Activated CD4-positive, alpha-beta memory T cell treated with anti-CD3 and anti-CD28 coated beads for 36 hours (primary cell): ENCODE measurements around the gene RIOX2. TPM values are rescaled to one million over a fixed set of nuclear protein-coding genes. Genes with fewer than 3 reads are reported as not detected.
A peak's percentile ranks its signal among the peaks of the same experiment; 100 is the strongest.

ENCODE experiments used
- CTCF ChIA-PET: fragments of 350-600 bp; sonication (Branson Sonifier 250); formaldehyde crosslinking; loops from one replicate; lab custom pipeline; 2021; ENCODE audit warnings: antibody characterized with exemption, inconsistent platforms; lab: Charles Lee
- POLR2A ChIA-PET: fragments of 350-600 bp; sonication (Branson Sonifier 250); formaldehyde crosslinking; loops from one replicate; lab custom pipeline; 2021; ENCODE audit warnings: antibody characterized with exemption; lab: Charles Lee
- DNase-seq: peaks from one replicate; pipeline ENCODE4 v3.0.0-alpha.2; 2020
- H3K27ac Mint-ChIP-seq: one replicate; pipeline ENCODE4 v1.8.0; 2021; ENCODE audit warnings: mixed read lengths
- H3K27me3 Mint-ChIP-seq: one replicate; pipeline ENCODE4 v1.8.0; 2021; ENCODE audit warnings: mixed read lengths
- H3K36me3 Mint-ChIP-seq: one replicate; pipeline ENCODE4 v1.8.0; 2021; ENCODE audit warnings: mixed read lengths
- H3K4me1 Mint-ChIP-seq: one replicate; pipeline ENCODE4 v1.8.0; 2021; ENCODE audit warnings: low read depth, mixed read lengths
- H3K4me3 Mint-ChIP-seq: one replicate; pipeline ENCODE4 v1.8.0; 2021; ENCODE audit warnings: mild to moderate bottlenecking, mixed read lengths
- H3K9me3 Mint-ChIP-seq: one replicate; pipeline ENCODE4 v1.8.0; 2021; ENCODE audit warnings: mixed read lengths
- intact Hi-C: fragments of 100-400 bp; cut with micrococcal nuclease; formaldehyde crosslinking; loops from one replicate; pipeline ENCODE4 v1.15.1; 2023
- total RNA-seq, 2 experiments: library from RNA; stranded (reverse); gene quantifications; one replicate each; pipeline ENCODE4 v1.2.3, GENCODE V29; 2021

The RIOX2 gene
- total RNA-seq, 2 experiments from 2014 or later, result 35.9 to 36.1 TPM

- no peak overlapping the region for H3K4me3 Mint-ChIP-seq
- intact Hi-C loops, result no loop called here
- DNase-seq, result no peak
These were observed 31.2 kb upstream of the RIOX2 start for GRCh38 chr3:98003306-98003969.

GRCh38 chr3:98002717-98003116 lies 30.5 kb upstream of the RIOX2 start:
- ChIA-PET POLR2A (no interaction called here), CTCF (interaction anchor here (1.3 to 2.4 kb wide), 3 partner anchors 20 to 326 kb away, joined by 3 to 8 read pairs (median 4); no protein-coding TSS in a partner anchor)
- Mint-ChIP-seq H3K4me3 (no peak overlapping the region), H3K4me1 (peaks cover 9% of the 10 kb centered on the region), H3K9me3 (no peaks in the 10 kb centered on the region), H3K36me3 (no peaks in the 10 kb centered on the region), H3K27me3 (no peaks in the 10 kb centered on the region), H3K27ac (no peak overlapping the region)
- no peak for DNase-seq
- intact Hi-C loops, result no loop called here

More at GRCh38 chr3:98003306-98003969, 31.2 kb upstream of the RIOX2 start:
- POLR2A ChIA-PET, result no interaction called here
- no peaks in the 10 kb centered on the region for H3K36me3 Mint-ChIP-seq
- H3K27ac Mint-ChIP-seq, result no peak overlapping the region
- CTCF ChIA-PET, result interaction anchor here (1.3 to 2.4 kb wide), 3 partner anchors 19 to 326 kb away, joined by 3 to 8 read pairs (median 4); no protein-coding TSS in a partner anchor
- H3K9me3 Mint-ChIP-seq, result no peaks in the 10 kb centered on the region
- H3K27me3 Mint-ChIP-seq, result no peaks in the 10 kb centered on the region
- peaks cover 9% of the 10 kb centered on the region for H3K4me1 Mint-ChIP-seq

- Mint-ChIP-seq H3K36me3 (no peaks in the 10 kb centered on the region), H3K4me1 (peaks cover 6% of the 10 kb centered on the region), H3K27ac (no peak overlapping the region), H3K4me3 (no peak overlapping the region), H3K27me3 (no peaks in the 10 kb centered on the region), H3K9me3 (no peaks in the 10 kb centered on the region)
- POLR2A ChIA-PET, result no interaction called here
- no peak for DNase-seq
- intact Hi-C loops, result no loop called here
- CTCF ChIA-PET, result interaction anchor here (1.5 kb wide), 1 partner anchor 38 kb away, joined by 4 read pairs; no protein-coding TSS in a partner anchor
These were observed 27.8 kb upstream of the RIOX2 start for GRCh38 chr3:97999994-98000393.

GRCh38 chr3:97999103-97999502 lies 26.9 kb upstream of the RIOX2 start:
- no peaks in the 10 kb centered on the region for H3K36me3 Mint-ChIP-seq
- POLR2A ChIA-PET, result no interaction called here
- CTCF ChIA-PET, result no interaction called here

GRCh38 chr3:97996988-97997387 lies 24.8 kb upstream of the RIOX2 start:
- POLR2A ChIA-PET, result no interaction called here
- CTCF ChIA-PET, result no interaction called here
- intact Hi-C loops, result no loop called here
- H3K4me3 Mint-ChIP-seq, result no peak overlapping the region
- peaks cover 8% of the 10 kb centered on the region for H3K27me3 Mint-ChIP-seq
- DNase-seq, result no peak
- H3K27ac Mint-ChIP-seq, result no peak overlapping the region
- H3K9me3 Mint-ChIP-seq, result no peaks in the 10 kb centered on the region
- H3K36me3 Mint-ChIP-seq, result no peaks in the 10 kb centered on the region
- H3K4me1 Mint-ChIP-seq, result peaks cover 2% of the 10 kb centered on the region

More at GRCh38 chr3:97999103-97999502, 26.9 kb upstream of the RIOX2 start:
- Mint-ChIP-seq H3K4me1 (peaks cover 6% of the 10 kb centered on the region), H3K9me3 (no peaks in the 10 kb centered on the region), H3K27me3 (no peaks in the 10 kb centered on the region), H3K27ac (no peak overlapping the region), H3K4me3 (no peak overlapping the region)
- intact Hi-C loops, result no loop called here
- no peak for DNase-seq

GRCh38 chr3:97994328-97994945 lies 22.2 kb upstream of the RIOX2 start:
- no peak overlapping the region for H3K27ac Mint-ChIP-seq
- CTCF ChIA-PET, result interaction anchor here (1.1 kb wide), 1 partner anchor 172 kb away, joined by 3 read pairs; the partner anchor contains the start of gene CRYBG3
- peaks cover 8% of the 10 kb centered on the region for H3K27me3 Mint-ChIP-seq
- peaks cover 19% of the 10 kb centered on the region for H3K4me1 Mint-ChIP-seq
- no peak for DNase-seq
- H3K36me3 Mint-ChIP-seq, result no peaks in the 10 kb centered on the region
- intact Hi-C loops, result no loop called here
- no peak overlapping the region for H3K4me3 Mint-ChIP-seq
- no peaks in the 10 kb centered on the region for H3K9me3 Mint-ChIP-seq
- POLR2A ChIA-PET, result no interaction called here

- no peak overlapping the region for H3K4me3 Mint-ChIP-seq
- no peaks in the 10 kb centered on the region for H3K36me3 Mint-ChIP-seq
- peaks cover 19% of the 10 kb centered on the region for H3K4me1 Mint-ChIP-seq
- H3K27ac Mint-ChIP-seq, result no peak overlapping the region
- intact Hi-C loops, result no loop called here
- POLR2A ChIA-PET, result no interaction called here
- H3K9me3 Mint-ChIP-seq, result no peaks in the 10 kb centered on the region
- peaks cover 8% of the 10 kb centered on the region for H3K27me3 Mint-ChIP-seq
- CTCF ChIA-PET, result no interaction called here
- DNase-seq, result no peak
These were observed 21.3 kb upstream of the RIOX2 start for GRCh38 chr3:97993526-97993925.

- POLR2A ChIA-PET, result no interaction called here
These were observed 20.4 kb upstream of the RIOX2 start for GRCh38 chr3:97992547-97993173.

GRCh38 chr3:97991293-97991682 lies 19.1 kb upstream of the RIOX2 start:
- peak; percentile 28 for DNase-seq
- CTCF ChIA-PET, result interaction anchor here (1.0 to 1.1 kb wide), 2 partner anchors 31 to 32 kb away, joined by 3 to 6 read pairs; no protein-coding TSS in a partner anchor
- peak overlapping the region; percentile 28 for H3K4me3 Mint-ChIP-seq

More at GRCh38 chr3:97992547-97993173, 20.4 kb upstream of the RIOX2 start:
- no peak overlapping the region for H3K27ac Mint-ChIP-seq
- H3K27me3 Mint-ChIP-seq, result peaks cover 8% of the 10 kb centered on the region
- CTCF ChIA-PET, result no interaction called here
- peaks cover 19% of the 10 kb centered on the region for H3K4me1 Mint-ChIP-seq
- no peaks in the 10 kb centered on the region for H3K36me3 Mint-ChIP-seq
- no peak overlapping the region for H3K4me3 Mint-ChIP-seq
- no peak for DNase-seq
- H3K9me3 Mint-ChIP-seq, result no peaks in the 10 kb centered on the region
- intact Hi-C loops, result no loop called here

GRCh38 chr3:97990624-97991292 lies 18.5 kb upstream of the RIOX2 start:
- POLR2A ChIA-PET, result interaction anchor here (1.1 kb wide), 1 partner anchor 22 kb away, joined by 3 read pairs; no protein-coding TSS in a partner anchor
- H3K36me3 Mint-ChIP-seq, result no peaks in the 10 kb centered on the region
- intact Hi-C loops, result no loop called here
- H3K27me3 Mint-ChIP-seq, result peaks cover 8% of the 10 kb centered on the region
- no peaks in the 10 kb centered on the region for H3K9me3 Mint-ChIP-seq
- H3K4me3 Mint-ChIP-seq, result peak overlapping the region; percentile 28
- CTCF ChIA-PET, result interaction anchor here (1.0 to 1.1 kb wide), 2 partner anchors 31 to 32 kb away, joined by 3 to 6 read pairs; no protein-coding TSS in a partner anchor
- H3K4me1 Mint-ChIP-seq, result peaks cover 19% of the 10 kb centered on the region
- H3K27ac Mint-ChIP-seq, result no peak overlapping the region
- peak; percentile 41 for DNase-seq

More at GRCh38 chr3:97991293-97991682, 19.1 kb upstream of the RIOX2 start:
- POLR2A ChIA-PET, result interaction anchor here (1.1 kb wide), 1 partner anchor 23 kb away, joined by 3 read pairs; no protein-coding TSS in a partner anchor
- intact Hi-C loops, result no loop called here
- no peak overlapping the region for H3K27ac Mint-ChIP-seq
- H3K4me1 Mint-ChIP-seq, result peaks cover 19% of the 10 kb centered on the region
- H3K27me3 Mint-ChIP-seq, result peaks cover 8% of the 10 kb centered on the region
- no peaks in the 10 kb centered on the region for H3K36me3 Mint-ChIP-seq
- no peaks in the 10 kb centered on the region for H3K9me3 Mint-ChIP-seq

GRCh38 chr3:97988784-97989568 lies 16.7 kb upstream of the RIOX2 start:
- Mint-ChIP-seq H3K9me3 (no peaks in the 10 kb centered on the region), H3K4me3 (no peak overlapping the region), H3K36me3 (no peaks in the 10 kb centered on the region), H3K27ac (no peak overlapping the region), H3K27me3 (peaks cover 8% of the 10 kb centered on the region), H3K4me1 (peaks cover 19% of the 10 kb centered on the region)
- DNase-seq, result no peak
- ChIA-PET CTCF (no interaction called here), POLR2A (no interaction called here)
- intact Hi-C loops, result no loop called here
